Gastrocnemius medialis (tissue), 4 donors: ENCODE measurements around the gene BBS9.

Experiments used
- POLR2A ChIP-seq, 2 donors: fragments of 450-650 bp; IDR thresholded peaks; one replicate each; pipeline ENCODE4 v1.6.1; 2017; ENCODE audit warnings: antibody characterized with exemption in 2 of 2, mild to moderate bottlenecking in 2 of 2, moderate library complexity in 2 of 2
- TF ChIP-seq, protein P1 (sequence below), 5 experiments: fragments of 450-650 bp in 3 of 5; fragments of 200-600 bp in 2 of 5; sonication (generic) in 2 of 5; IDR thresholded peaks in 4 of 5; conservative IDR thresholded peaks in 1 of 5; 1 replicate in 4 of 5; 2 replicates in 1 of 5; pipeline ENCODE4 v1.5.1; 2016 to 2019; ENCODE audit warnings: antibody characterized with exemption in 5 of 5, mild to moderate bottlenecking in 3 of 5, moderate library complexity in 3 of 5

DNA sequence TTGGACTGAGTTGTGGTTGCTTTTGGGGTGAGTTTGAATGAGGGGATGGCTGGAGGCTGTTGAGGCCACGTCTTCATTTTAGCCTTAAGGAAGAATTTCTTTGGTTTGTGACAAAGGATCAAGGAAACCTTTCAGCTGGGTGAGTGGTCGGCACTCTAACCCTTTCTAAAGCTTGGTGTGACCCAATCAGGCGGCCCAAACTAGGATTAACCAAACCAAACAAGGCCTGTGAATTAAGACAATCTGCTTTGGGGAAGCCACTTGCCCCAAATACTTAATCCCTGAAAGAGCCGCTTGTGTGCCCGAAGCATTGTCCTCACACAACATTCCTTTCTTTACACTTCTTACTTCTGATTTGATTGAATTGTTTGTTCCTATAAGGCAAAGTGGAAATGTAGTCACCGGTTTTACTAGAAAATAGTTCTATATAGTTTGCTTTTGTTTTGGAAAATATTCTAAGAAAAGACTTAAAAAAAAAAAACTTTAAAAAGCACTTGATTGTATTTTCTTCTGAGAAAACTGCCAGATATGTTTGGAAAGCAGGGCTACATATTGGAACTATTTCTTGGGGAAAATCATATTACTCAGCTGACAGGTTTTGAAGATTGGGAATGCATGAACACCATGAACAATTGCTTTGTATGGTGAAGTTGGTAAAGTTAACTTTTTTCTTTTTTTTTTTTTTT, 503.6 kb downstream of the BBS9 start:
- TF ChIP-seq, protein P1, sequence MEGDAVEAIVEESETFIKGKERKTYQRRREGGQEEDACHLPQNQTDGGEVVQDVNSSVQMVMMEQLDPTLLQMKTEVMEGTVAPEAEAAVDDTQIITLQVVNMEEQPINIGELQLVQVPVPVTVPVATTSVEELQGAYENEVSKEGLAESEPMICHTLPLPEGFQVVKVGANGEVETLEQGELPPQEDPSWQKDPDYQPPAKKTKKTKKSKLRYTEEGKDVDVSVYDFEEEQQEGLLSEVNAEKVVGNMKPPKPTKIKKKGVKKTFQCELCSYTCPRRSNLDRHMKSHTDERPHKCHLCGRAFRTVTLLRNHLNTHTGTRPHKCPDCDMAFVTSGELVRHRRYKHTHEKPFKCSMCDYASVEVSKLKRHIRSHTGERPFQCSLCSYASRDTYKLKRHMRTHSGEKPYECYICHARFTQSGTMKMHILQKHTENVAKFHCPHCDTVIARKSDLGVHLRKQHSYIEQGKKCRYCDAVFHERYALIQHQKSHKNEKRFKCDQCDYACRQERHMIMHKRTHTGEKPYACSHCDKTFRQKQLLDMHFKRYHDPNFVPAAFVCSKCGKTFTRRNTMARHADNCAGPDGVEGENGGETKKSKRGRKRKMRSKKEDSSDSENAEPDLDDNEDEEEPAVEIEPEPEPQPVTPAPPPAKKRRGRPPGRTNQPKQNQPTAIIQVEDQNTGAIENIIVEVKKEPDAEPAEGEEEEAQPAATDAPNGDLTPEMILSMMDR (IDR thresholded peaks at IDR 0.05 in 4 of 5, conservative IDR thresholded peaks at IDR 0.05 in 1 of 5): no peak
- TF ChIP-seq POLR2A (IDR thresholded peaks at IDR 0.05): no peak
